Loucy (cell line): ENCODE measurements around the gene FAF1.

Source experiments
- H2AFZ ChIP-seq: fragments of 200-600 bp; sonication (generic); 2 replicates; pipeline ENCODE4 v1.6.0; 2016; ENCODE audit warnings: antibody characterized with exemption, mild to moderate bottlenecking, low read length, moderate library complexity
- H3F3A ChIP-seq: fragments of 200-600 bp; 2 replicates; pipeline ENCODE4 v1.6.0; 2016; ENCODE audit warnings: antibody characterized with exemption, low read depth, mild to moderate bottlenecking
- H3K27me3 ChIP-seq: fragments of 200-600 bp; sonication (generic); 2 replicates; pipeline ENCODE4 v1.6.1; 2014; ENCODE audit warnings: low read length, mild to moderate bottlenecking; ENCODE audit not compliant: insufficient read depth, poor library complexity, severe bottlenecking
- H3K36me3 ChIP-seq: fragments of 200-600 bp; sonication (generic); 2 replicates; pipeline ENCODE4 v1.6.1; 2016; ENCODE audit warnings: low read length; ENCODE audit not compliant: insufficient read depth
- H3K4me1 ChIP-seq: fragments of 200-600 bp; sonication (generic); 2 replicates; pipeline ENCODE4 v1.5.1; 2014; ENCODE audit warnings: low read length, mild to moderate bottlenecking; ENCODE audit not compliant: insufficient read depth, poor library complexity, severe bottlenecking
- H3K4me2 ChIP-seq: fragments of 200-600 bp; sonication (generic); 2 replicates; pipeline ENCODE4 v1.6.0; 2014; ENCODE audit warnings: antibody characterized with exemption, low read length, low read depth, mild to moderate bottlenecking; ENCODE audit not compliant: poor library complexity, severe bottlenecking
- H3K4me3 ChIP-seq: fragments of 200-600 bp; sonication (generic); 2 replicates; pipeline ENCODE4 v1.5.1; 2014; ENCODE audit warnings: low read length, mild to moderate bottlenecking, mixed read lengths; ENCODE audit not compliant: poor library complexity, severe bottlenecking
- H3K79me2 ChIP-seq: fragments of 200-600 bp; sonication (generic); 2 replicates; pipeline ENCODE4 v1.6.1; 2014; ENCODE audit warnings: low read length; ENCODE audit not compliant: insufficient read depth
- H3K9ac ChIP-seq: fragments of 200-600 bp; sonication (generic); 2 replicates; pipeline ENCODE4 v1.6.0; 2014; ENCODE audit warnings: mild to moderate bottlenecking, low read depth, low read length, moderate library complexity; ENCODE audit not compliant: poor library complexity, severe bottlenecking
- H3K9me2 ChIP-seq: fragments of 200-600 bp; sonication (generic); replicated peaks from 2 replicates; pipeline ENCODE4 v1.6.1; 2016; ENCODE audit warnings: low read depth, low read length, mixed read lengths
- H3K9me3 ChIP-seq: fragments of 200-600 bp; sonication (generic); 2 replicates; pipeline ENCODE4 v1.6.1; 2014; ENCODE audit warnings: mild to moderate bottlenecking, antibody characterized with exemption, low read length, low read depth; ENCODE audit not compliant: insufficient read depth
- H4K20me1 ChIP-seq: fragments of 200-600 bp; sonication (generic); 2 replicates; pipeline ENCODE4 v1.6.0; 2014; ENCODE audit warnings: antibody characterized with exemption, low read length, mild to moderate bottlenecking; ENCODE audit not compliant: insufficient read depth, poor library complexity, severe bottlenecking
- EZH2phosphoT487 ChIP-seq: fragments of 200-600 bp; IDR thresholded peaks from 2 replicates; pipeline ENCODE4 v1.6.1; 2018; ENCODE audit warnings: antibody characterized with exemption, mild to moderate bottlenecking, moderate library complexity, borderline replicate concordance
- TF ChIP-seq, protein P1 (sequence below): fragments of 200-600 bp; sonication (generic); conservative IDR thresholded peaks from 2 replicates; pipeline ENCODE4 v1.5.1; 2014; ENCODE audit warnings: mild to moderate bottlenecking, antibody characterized with exemption, low read length

The FAF1 gene

GRCh38 chr1:50405814-50406213, 554.3 kb downstream of the FAF1 start:
- Histone ChIP-seq H3K9me3 (no peaks in the 10 kb centered on the region), H3K9me2 (no peaks in the 10 kb centered on the region), H3K9ac (no peak overlapping the region), H3K36me3 (no peaks in the 10 kb centered on the region), H3K4me1 (no peaks in the 10 kb centered on the region), H3K27me3 (no peaks in the 10 kb centered on the region), H3K4me2 (no peak overlapping the region), H4K20me1 (no peaks in the 10 kb centered on the region), H3K4me3 (no peak overlapping the region), H3F3A (no peaks in the 10 kb centered on the region), H3K79me2 (no peaks in the 10 kb centered on the region), H2AFZ (no peak overlapping the region)
- TF ChIP-seq, protein P1, sequence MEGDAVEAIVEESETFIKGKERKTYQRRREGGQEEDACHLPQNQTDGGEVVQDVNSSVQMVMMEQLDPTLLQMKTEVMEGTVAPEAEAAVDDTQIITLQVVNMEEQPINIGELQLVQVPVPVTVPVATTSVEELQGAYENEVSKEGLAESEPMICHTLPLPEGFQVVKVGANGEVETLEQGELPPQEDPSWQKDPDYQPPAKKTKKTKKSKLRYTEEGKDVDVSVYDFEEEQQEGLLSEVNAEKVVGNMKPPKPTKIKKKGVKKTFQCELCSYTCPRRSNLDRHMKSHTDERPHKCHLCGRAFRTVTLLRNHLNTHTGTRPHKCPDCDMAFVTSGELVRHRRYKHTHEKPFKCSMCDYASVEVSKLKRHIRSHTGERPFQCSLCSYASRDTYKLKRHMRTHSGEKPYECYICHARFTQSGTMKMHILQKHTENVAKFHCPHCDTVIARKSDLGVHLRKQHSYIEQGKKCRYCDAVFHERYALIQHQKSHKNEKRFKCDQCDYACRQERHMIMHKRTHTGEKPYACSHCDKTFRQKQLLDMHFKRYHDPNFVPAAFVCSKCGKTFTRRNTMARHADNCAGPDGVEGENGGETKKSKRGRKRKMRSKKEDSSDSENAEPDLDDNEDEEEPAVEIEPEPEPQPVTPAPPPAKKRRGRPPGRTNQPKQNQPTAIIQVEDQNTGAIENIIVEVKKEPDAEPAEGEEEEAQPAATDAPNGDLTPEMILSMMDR: no peak
- no peak for TF ChIP-seq EZH2phosphoT487

- Histone ChIP-seq H3K4me3 (no peak overlapping the region), H2AFZ (no peak overlapping the region), H3K36me3 (no peaks in the 10 kb centered on the region), H3K9ac (no peak overlapping the region), H3K9me2 (no peaks in the 10 kb centered on the region), H3K4me2 (no peak overlapping the region), H3K9me3 (no peaks in the 10 kb centered on the region), H3K79me2 (no peaks in the 10 kb centered on the region), H3F3A (no peaks in the 10 kb centered on the region), H3K4me1 (no peaks in the 10 kb centered on the region), H3K27me3 (no peaks in the 10 kb centered on the region), H4K20me1 (no peaks in the 10 kb centered on the region)
- TF ChIP-seq EZH2phosphoT487: no peak
- TF ChIP-seq, protein P1: no peak
Observed at GRCh38 chr1:50393522-50394120, 566.4 kb downstream of the FAF1 start.
